ENCODE results near the gene ZNF454.

Gene ZNF454
- total RNA-seq: 0 reads per million in 3 donors

GRCh38 chr5:178940569-178941360, at the start of gene ZNF454:
Gene ZNF454, plus strand, starts transcription at chr5:178941198. Its CDS starts 1,594 bp downstream, at chr5:178942792.
- peaks cover 9% of the 10 kb centered on the region for H3K27me3 ChIP-seq (replicated peaks; ENCODE audit: control insufficient read depth, insufficient read depth, low read length, poor library complexity, severe bottlenecking)
- peaks cover 51% of the 10 kb centered on the region for H3K9me3 ChIP-seq (ENCODE audit: control insufficient read depth, low read length)
- H3K36me3 ChIP-seq (ENCODE audit: control insufficient read depth, insufficient read depth, low read length): no peaks in the 10 kb centered on the region
- DNase-seq: no peak
- H3K27ac ChIP-seq (ENCODE audit: insufficient read depth, low read length, poor library complexity, severe bottlenecking): no peak within 1 kb of the TSS
- H3K4me3 ChIP-seq (ENCODE audit: insufficient read depth, low read depth, low read length, poor library complexity, severe bottlenecking): no peak within 1 kb of the TSS
- no peaks in the 10 kb centered on the region for H3K4me1 ChIP-seq (ENCODE audit: control insufficient read depth, insufficient read depth, low read length, poor library complexity, severe bottlenecking)

- H3K4me3 ChIP-seq (ENCODE audit: insufficient read depth, low read depth, low read length, poor library complexity, severe bottlenecking): peak within 1 kb of the TSS; percentile 58
- H3K27ac ChIP-seq (ENCODE audit: insufficient read depth, low read length, poor library complexity, severe bottlenecking): no peak within 1 kb of the TSS
Observed at GRCh38 chr5:178895615-178896571, 45.1 kb upstream of the ZNF454 start, which contains the start of gene ZFP2. Gene ZFP2, plus strand, starts transcription at chr5:178895913. Its CDS starts 35,401 bp downstream, at chr5:178931314.

GRCh38 chr5:178899289-178899688, 41.7 kb upstream of the ZNF454 start:
- Histone ChIP-seq H3K27ac (ENCODE audit: insufficient read depth, low read length, poor library complexity, severe bottlenecking) (no peak overlapping the region), H3K4me3 (ENCODE audit: insufficient read depth, low read depth, low read length, poor library complexity, severe bottlenecking) (no peak overlapping the region), H3K27me3 (replicated peaks; ENCODE audit: control insufficient read depth, insufficient read depth, low read length, poor library complexity, severe bottlenecking) (no peaks in the 10 kb centered on the region), H3K36me3 (ENCODE audit: control insufficient read depth, insufficient read depth, low read length) (no peaks in the 10 kb centered on the region), H3K9me3 (ENCODE audit: control insufficient read depth, low read length) (no peaks in the 10 kb centered on the region), H3K4me1 (ENCODE audit: control insufficient read depth, insufficient read depth, low read length, poor library complexity, severe bottlenecking) (no peaks in the 10 kb centered on the region)
- DNase-seq: no peak

More at GRCh38 chr5:178895615-178896571, 45.1 kb upstream of the ZNF454 start, which contains the start of gene ZFP2:
- Histone ChIP-seq H3K27me3 (replicated peaks; ENCODE audit: control insufficient read depth, insufficient read depth, low read length, poor library complexity, severe bottlenecking) (no peaks in the 10 kb centered on the region), H3K9me3 (ENCODE audit: control insufficient read depth, low read length) (no peaks in the 10 kb centered on the region), H3K36me3 (ENCODE audit: control insufficient read depth, insufficient read depth, low read length) (no peaks in the 10 kb centered on the region), H3K4me1 (ENCODE audit: control insufficient read depth, insufficient read depth, low read length, poor library complexity, severe bottlenecking) (no peaks in the 10 kb centered on the region)
- DNase-seq: peak in 1 of 3 donors; percentile 2

- no peaks in the 10 kb centered on the region for H3K9me3 ChIP-seq (ENCODE audit: control insufficient read depth, low read length)
- H3K4me3 ChIP-seq (ENCODE audit: insufficient read depth, low read depth, low read length, poor library complexity, severe bottlenecking): no peak overlapping the region
Observed at GRCh38 chr5:178902849-178903248, 38.1 kb upstream of the ZNF454 start.

GRCh38 chr5:178931846-178932760, 8.9 kb upstream of the ZNF454 start:
- Histone ChIP-seq H3K4me1 (ENCODE audit: control insufficient read depth, insufficient read depth, low read length, poor library complexity, severe bottlenecking) (no peaks in the 10 kb centered on the region), H3K9me3 (ENCODE audit: control insufficient read depth, low read length) (peaks cover 38% of the 10 kb centered on the region), H3K4me3 (ENCODE audit: insufficient read depth, low read depth, low read length, poor library complexity, severe bottlenecking) (no peak overlapping the region), H3K27ac (ENCODE audit: insufficient read depth, low read length, poor library complexity, severe bottlenecking) (no peak overlapping the region), H3K36me3 (ENCODE audit: control insufficient read depth, insufficient read depth, low read length) (peaks cover 10% of the 10 kb centered on the region), H3K27me3 (replicated peaks; ENCODE audit: control insufficient read depth, insufficient read depth, low read length, poor library complexity, severe bottlenecking) (no peaks in the 10 kb centered on the region)
- DNase-seq: no peak

More at GRCh38 chr5:178902849-178903248, 38.1 kb upstream of the ZNF454 start:
- H3K4me1 ChIP-seq (ENCODE audit: control insufficient read depth, insufficient read depth, low read length, poor library complexity, severe bottlenecking): no peaks in the 10 kb centered on the region
- H3K36me3 ChIP-seq (ENCODE audit: control insufficient read depth, insufficient read depth, low read length): no peaks in the 10 kb centered on the region
- no peaks in the 10 kb centered on the region for H3K27me3 ChIP-seq (replicated peaks; ENCODE audit: control insufficient read depth, insufficient read depth, low read length, poor library complexity, severe bottlenecking)
- no peak overlapping the region for H3K27ac ChIP-seq (ENCODE audit: insufficient read depth, low read length, poor library complexity, severe bottlenecking)
- no peak for DNase-seq

GRCh38 chr5:178941361-178941760, 363 bp downstream of the ZNF454 start:
- no peak for DNase-seq
- Histone ChIP-seq H3K4me1 (ENCODE audit: control insufficient read depth, insufficient read depth, low read length, poor library complexity, severe bottlenecking) (no peaks in the 10 kb centered on the region), H3K27me3 (replicated peaks; ENCODE audit: control insufficient read depth, insufficient read depth, low read length, poor library complexity, severe bottlenecking) (peaks cover 9% of the 10 kb centered on the region), H3K36me3 (ENCODE audit: control insufficient read depth, insufficient read depth, low read length) (no peaks in the 10 kb centered on the region), H3K4me3 (ENCODE audit: insufficient read depth, low read depth, low read length, poor library complexity, severe bottlenecking) (no peak overlapping the region), H3K27ac (ENCODE audit: insufficient read depth, low read length, poor library complexity, severe bottlenecking) (no peak overlapping the region), H3K9me3 (ENCODE audit: control insufficient read depth, low read length) (peaks cover 51% of the 10 kb centered on the region)

GRCh38 chr5:178965465-178966055, 24.6 kb downstream of the ZNF454 start:
- no peak overlapping the region for H3K4me3 ChIP-seq (ENCODE audit: insufficient read depth, low read depth, low read length, poor library complexity, severe bottlenecking)
- peaks cover 25% of the 10 kb centered on the region for H3K9me3 ChIP-seq (ENCODE audit: control insufficient read depth, low read length)
- no peak overlapping the region for H3K27ac ChIP-seq (ENCODE audit: insufficient read depth, low read length, poor library complexity, severe bottlenecking)
- no peaks in the 10 kb centered on the region for H3K4me1 ChIP-seq (ENCODE audit: control insufficient read depth, insufficient read depth, low read length, poor library complexity, severe bottlenecking)
- DNase-seq: no peak
- H3K36me3 ChIP-seq (ENCODE audit: control insufficient read depth, insufficient read depth, low read length): no peaks in the 10 kb centered on the region
- H3K27me3 ChIP-seq (replicated peaks; ENCODE audit: control insufficient read depth, insufficient read depth, low read length, poor library complexity, severe bottlenecking): no peaks in the 10 kb centered on the region

GRCh38 chr5:178981381-178981780, 40.4 kb downstream of the ZNF454 start:
- H3K9me3 ChIP-seq (ENCODE audit: control insufficient read depth, low read length): no peaks in the 10 kb centered on the region
- H3K36me3 ChIP-seq (ENCODE audit: control insufficient read depth, insufficient read depth, low read length): no peaks in the 10 kb centered on the region
- H3K4me1 ChIP-seq (ENCODE audit: control insufficient read depth, insufficient read depth, low read length, poor library complexity, severe bottlenecking): no peaks in the 10 kb centered on the region
- DNase-seq: no peak
- no peak overlapping the region for H3K27ac ChIP-seq (ENCODE audit: insufficient read depth, low read length, poor library complexity, severe bottlenecking)
- no peak overlapping the region for H3K4me3 ChIP-seq (ENCODE audit: insufficient read depth, low read depth, low read length, poor library complexity, severe bottlenecking)
- H3K27me3 ChIP-seq (replicated peaks; ENCODE audit: control insufficient read depth, insufficient read depth, low read length, poor library complexity, severe bottlenecking): no peaks in the 10 kb centered on the region

GRCh38 chr5:178982941-178983340, 41.9 kb downstream of the ZNF454 start:
- DNase-seq: no peak
- no peaks in the 10 kb centered on the region for H3K9me3 ChIP-seq (ENCODE audit: control insufficient read depth, low read length)
- no peaks in the 10 kb centered on the region for H3K4me1 ChIP-seq (ENCODE audit: control insufficient read depth, insufficient read depth, low read length, poor library complexity, severe bottlenecking)
- no peak overlapping the region for H3K27ac ChIP-seq (ENCODE audit: insufficient read depth, low read length, poor library complexity, severe bottlenecking)
- no peak overlapping the region for H3K4me3 ChIP-seq (ENCODE audit: insufficient read depth, low read depth, low read length, poor library complexity, severe bottlenecking)
- H3K36me3 ChIP-seq (ENCODE audit: control insufficient read depth, insufficient read depth, low read length): no peaks in the 10 kb centered on the region
- no peaks in the 10 kb centered on the region for H3K27me3 ChIP-seq (replicated peaks; ENCODE audit: control insufficient read depth, insufficient read depth, low read length, poor library complexity, severe bottlenecking)
